ENCODE data around the gene DDX4. TPM values are rescaled to one million over a fixed set of nuclear protein-coding genes. Genes with fewer than 3 reads are reported as not detected.

The DDX4 gene
- total RNA-seq, 1 donor from 2014 or later, result under 0.01 TPM

DNA sequence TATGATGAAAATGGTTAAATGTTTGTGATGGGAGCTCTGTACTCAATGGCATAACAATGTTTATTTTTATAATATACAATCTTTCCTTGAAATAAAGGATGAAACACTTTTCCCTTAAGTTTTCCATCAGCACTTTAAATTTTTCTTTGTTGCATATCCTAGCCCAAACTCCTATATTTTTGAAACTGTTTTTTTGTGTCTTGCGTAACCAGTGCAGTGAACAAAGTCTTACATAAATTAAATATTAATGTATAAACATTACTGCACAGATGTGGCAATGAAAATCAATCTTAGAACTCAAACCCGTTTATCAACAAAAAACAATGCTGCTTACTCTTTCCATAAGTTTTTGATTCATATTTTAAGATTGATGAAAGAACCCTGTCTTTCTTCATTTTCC is 79.2 kb downstream of the DDX4 start:
- Histone ChIP-seq H3K36me3 (ENCODE audit: control insufficient read depth, insufficient read depth, low read length) (no peaks in the 10 kb centered on the region), H3K27me3 (ENCODE audit: control insufficient read depth, insufficient read depth, low read length) (no peaks in the 10 kb centered on the region), H3K4me3 (ENCODE audit: low read depth, low read length) (no peak overlapping the region)
- TF ChIP-seq, protein P1, sequence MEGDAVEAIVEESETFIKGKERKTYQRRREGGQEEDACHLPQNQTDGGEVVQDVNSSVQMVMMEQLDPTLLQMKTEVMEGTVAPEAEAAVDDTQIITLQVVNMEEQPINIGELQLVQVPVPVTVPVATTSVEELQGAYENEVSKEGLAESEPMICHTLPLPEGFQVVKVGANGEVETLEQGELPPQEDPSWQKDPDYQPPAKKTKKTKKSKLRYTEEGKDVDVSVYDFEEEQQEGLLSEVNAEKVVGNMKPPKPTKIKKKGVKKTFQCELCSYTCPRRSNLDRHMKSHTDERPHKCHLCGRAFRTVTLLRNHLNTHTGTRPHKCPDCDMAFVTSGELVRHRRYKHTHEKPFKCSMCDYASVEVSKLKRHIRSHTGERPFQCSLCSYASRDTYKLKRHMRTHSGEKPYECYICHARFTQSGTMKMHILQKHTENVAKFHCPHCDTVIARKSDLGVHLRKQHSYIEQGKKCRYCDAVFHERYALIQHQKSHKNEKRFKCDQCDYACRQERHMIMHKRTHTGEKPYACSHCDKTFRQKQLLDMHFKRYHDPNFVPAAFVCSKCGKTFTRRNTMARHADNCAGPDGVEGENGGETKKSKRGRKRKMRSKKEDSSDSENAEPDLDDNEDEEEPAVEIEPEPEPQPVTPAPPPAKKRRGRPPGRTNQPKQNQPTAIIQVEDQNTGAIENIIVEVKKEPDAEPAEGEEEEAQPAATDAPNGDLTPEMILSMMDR (IDR thresholded peaks at IDR 0.05; ENCODE audit: insufficient read depth, low read length, severe bottlenecking), result no peak
- FAIRE-seq, result no peak
- no peak for DNase-seq (ENCODE audit: low read depth)

DNA sequence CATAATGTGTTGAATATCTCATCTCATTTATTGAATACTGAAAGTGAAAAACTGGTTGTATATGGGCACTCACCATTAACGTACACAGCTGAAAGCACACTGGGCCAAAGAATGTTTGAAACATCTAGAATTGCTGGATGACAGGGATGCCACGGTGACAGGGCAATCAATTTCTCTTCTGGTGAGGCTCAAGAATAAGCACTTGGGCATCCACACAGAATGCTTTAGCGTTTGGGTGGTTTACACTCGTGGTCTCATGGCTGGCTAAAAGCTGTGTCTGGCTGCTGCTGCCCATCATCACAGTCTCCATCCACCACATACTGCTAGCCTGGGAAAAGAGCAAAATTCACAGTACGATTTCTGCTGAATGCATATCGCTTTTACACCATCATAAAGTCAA is 82.6 kb downstream of the DDX4 start:
- H3K36me3 ChIP-seq (ENCODE audit: control insufficient read depth, insufficient read depth, low read length), result no peaks in the 10 kb centered on the region
- H3K4me3 ChIP-seq (ENCODE audit: low read depth, low read length), result no peak overlapping the region
- no peak for FAIRE-seq

DNA sequence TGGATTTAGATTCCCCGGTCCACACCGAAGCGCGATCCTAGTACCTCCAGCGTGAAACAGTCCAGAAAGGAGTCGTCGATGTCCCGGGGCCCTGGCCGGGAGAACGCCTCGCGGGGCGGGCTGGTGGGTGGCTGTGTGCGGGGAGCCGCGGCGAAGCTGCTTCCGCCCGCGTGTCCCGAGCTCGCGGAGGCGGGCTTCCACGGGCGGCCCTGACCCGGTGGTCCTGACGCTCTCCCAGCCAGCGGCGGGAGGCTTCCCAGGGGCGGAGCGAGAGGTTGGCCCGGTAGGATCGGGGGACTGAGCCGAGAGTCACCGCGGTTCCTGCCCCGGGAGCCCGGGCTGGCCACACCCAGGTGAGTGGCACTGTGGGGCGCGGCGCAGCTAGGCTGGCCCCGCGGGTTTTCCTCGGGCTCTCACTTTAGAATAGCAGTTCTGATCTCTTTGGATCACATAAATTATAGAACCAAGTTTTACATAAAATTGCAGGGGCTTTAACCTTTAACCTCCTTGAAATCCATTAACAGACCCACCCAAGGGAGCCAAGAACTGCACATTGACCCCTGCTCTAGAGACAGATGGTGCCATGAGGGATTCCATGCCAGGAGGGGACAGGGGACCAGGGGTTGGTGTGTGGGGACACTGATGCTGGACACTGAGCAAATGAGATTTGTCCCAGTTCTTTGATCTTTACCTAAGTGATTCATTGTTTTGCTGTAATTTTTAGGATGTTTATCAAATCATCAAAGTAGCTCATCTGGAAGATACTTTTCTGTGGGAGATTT is 84.1 kb downstream of the DDX4 start:
- no peaks in the 10 kb centered on the region for H3K27me3 ChIP-seq (ENCODE audit: control insufficient read depth, insufficient read depth, low read length)
- TF ChIP-seq, protein P1 (IDR thresholded peaks at IDR 0.05; ENCODE audit: insufficient read depth, low read length, severe bottlenecking), result no peak
- FAIRE-seq (no peak), DNase-seq (ENCODE audit: low read depth) (peak; percentile 3)
- peak overlapping the region; percentile 31 for H3K4me3 ChIP-seq (ENCODE audit: low read depth, low read length)
- no peaks in the 10 kb centered on the region for H3K36me3 ChIP-seq (ENCODE audit: control insufficient read depth, insufficient read depth, low read length)

More for the DNA sequence above, 82.6 kb downstream of the DDX4 start:
- TF ChIP-seq, protein P1 (IDR thresholded peaks at IDR 0.05; ENCODE audit: insufficient read depth, low read length, severe bottlenecking), result no peak
- no peaks in the 10 kb centered on the region for H3K27me3 ChIP-seq (ENCODE audit: control insufficient read depth, insufficient read depth, low read length)
- no peak for DNase-seq (ENCODE audit: low read depth)

DNA sequence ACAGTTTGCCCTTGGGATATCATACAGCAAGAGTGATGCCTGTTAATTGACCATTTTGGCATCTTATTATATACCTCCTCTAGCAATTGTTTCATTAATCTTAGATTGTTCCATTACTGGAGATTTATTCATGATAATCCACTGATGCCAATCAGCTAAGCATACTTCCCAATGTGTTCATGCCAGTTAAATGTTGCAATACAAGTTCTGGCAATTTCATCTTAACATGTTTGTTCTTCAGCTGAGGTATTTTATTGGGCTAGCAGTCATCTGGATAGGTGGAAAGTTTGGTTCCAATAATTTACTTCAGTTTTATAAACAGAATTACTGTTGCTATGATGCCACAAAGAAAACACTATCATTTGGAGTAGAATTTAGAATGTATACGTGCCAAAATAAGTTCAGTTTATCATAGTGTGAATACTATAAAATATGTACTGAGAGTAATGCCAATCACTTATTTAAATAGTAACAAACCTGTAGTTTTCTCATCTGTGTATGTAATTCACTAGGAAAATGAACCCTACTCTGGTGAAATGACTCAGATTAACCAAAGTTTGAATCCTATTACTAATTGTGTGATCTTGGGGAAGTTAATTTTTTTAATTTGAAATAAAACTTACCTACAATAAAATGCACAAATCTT is 85.4 kb downstream of the DDX4 start:
- no peaks in the 10 kb centered on the region for H3K27me3 ChIP-seq (ENCODE audit: control insufficient read depth, insufficient read depth, low read length)
- FAIRE-seq (no peak), DNase-seq (ENCODE audit: low read depth) (peak; percentile 25)
- H3K4me3 ChIP-seq (ENCODE audit: low read depth, low read length), result no peak overlapping the region
- H3K36me3 ChIP-seq (ENCODE audit: control insufficient read depth, insufficient read depth, low read length), result no peaks in the 10 kb centered on the region
- TF ChIP-seq, protein P1 (IDR thresholded peaks at IDR 0.05; ENCODE audit: insufficient read depth, low read length, severe bottlenecking), result no peak

DNA sequence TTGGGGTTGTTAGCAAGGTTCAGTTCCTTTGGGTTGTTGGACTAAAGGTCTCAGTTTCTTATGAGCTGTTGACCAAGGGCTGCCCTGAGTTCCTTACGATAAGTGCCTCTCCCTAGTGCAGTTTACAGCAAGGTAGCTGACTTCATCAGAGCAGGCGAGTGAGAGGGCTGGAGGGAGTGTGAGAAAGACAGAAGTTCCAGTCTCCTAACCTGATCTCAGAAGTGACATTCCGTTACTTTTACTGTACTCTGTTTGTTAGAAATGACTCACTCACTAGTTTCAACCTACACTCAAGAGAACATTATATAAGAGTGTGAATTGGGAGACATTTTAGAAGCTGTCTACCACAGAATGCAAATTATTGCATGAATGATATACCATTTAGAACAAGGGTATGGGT is 92.1 kb downstream of the DDX4 start:
- DNase-seq (ENCODE audit: low read depth) (peak; percentile 53), FAIRE-seq (no peak)
- Histone ChIP-seq H3K27me3 (ENCODE audit: control insufficient read depth, insufficient read depth, low read length) (no peaks in the 10 kb centered on the region), H3K4me3 (ENCODE audit: low read depth, low read length) (no peak overlapping the region), H3K36me3 (ENCODE audit: control insufficient read depth, insufficient read depth, low read length) (no peaks in the 10 kb centered on the region)
- TF ChIP-seq, protein P1 (IDR thresholded peaks at IDR 0.05; ENCODE audit: insufficient read depth, low read length, severe bottlenecking), result no peak

Measured in bronchial epithelial cell (primary cell).